DND-41 (cell line): ENCODE data around the gene ADM2.

Experiments used
- ATAC-seq: fragments of 200-7000 bp; cut with Tn5 transposase; 3 replicates; pipeline ENCODE4 v1.9.1; 2021; ENCODE audit warnings: low read depth; ENCODE audit not compliant: insufficient read depth
- DNase-seq: peaks from one replicate; pipeline ENCODE4 v3.0.0-alpha.2; 2020
- H2AFZ ChIP-seq: 2 replicates; pipeline ENCODE4 v1.6.0; 2012; ENCODE audit warnings: low read depth, low read length
- H3K27ac ChIP-seq: 2 replicates; pipeline ENCODE4 v1.5.1; 2012; ENCODE audit warnings: low read length, inconsistent platforms
- H3K27me3 ChIP-seq: fragments of 200-600 bp; sonication (generic); 2 replicates; pipeline ENCODE4 v1.6.0; 2012; ENCODE audit warnings: low read length, mild to moderate bottlenecking, inconsistent platforms; ENCODE audit not compliant: insufficient read depth, poor library complexity
- H3K36me3 ChIP-seq: 2 replicates; pipeline ENCODE4 v1.5.1; 2012; ENCODE audit warnings: low read length, inconsistent platforms; ENCODE audit not compliant: insufficient read depth
- H3K4me1 ChIP-seq: 2 replicates; pipeline ENCODE4 v1.5.1; 2012; ENCODE audit warnings: mild to moderate bottlenecking, low read length; ENCODE audit not compliant: insufficient read depth
- H3K4me2 ChIP-seq: 2 replicates; pipeline ENCODE4 v1.6.0; 2012; ENCODE audit warnings: mild to moderate bottlenecking, moderate library complexity, low read length, inconsistent platforms; ENCODE audit not compliant: insufficient read depth
- H3K4me3 ChIP-seq, 2 experiments: fragments of 200-600 bp in 1 of 2; shearing (Covaris generic) in 1 of 2; 2 replicates each; pipeline ENCODE4 v1.5.1; 2012 to 2016; ENCODE audit warnings: inconsistent platforms in 2 of 2, low read length in 2 of 2, mild to moderate bottlenecking in 2 of 2, low read depth in 1 of 2, moderate library complexity in 1 of 2
- H3K79me2 ChIP-seq: 2 replicates; pipeline ENCODE4 v1.6.0; 2012; ENCODE audit warnings: low read length, inconsistent platforms; ENCODE audit not compliant: insufficient read depth
- H3K9ac ChIP-seq: 2 replicates; pipeline ENCODE4 v1.6.0; 2012; ENCODE audit warnings: low read depth, mild to moderate bottlenecking, inconsistent platforms, low read length, moderate library complexity
- H3K9me3 ChIP-seq: 2 replicates; pipeline ENCODE4 v1.5.1; 2012; ENCODE audit warnings: low read length, moderate library complexity, mild to moderate bottlenecking, inconsistent platforms; ENCODE audit not compliant: insufficient read depth, severe bottlenecking
- H4K20me1 ChIP-seq: 2 replicates; pipeline ENCODE4 v1.6.0; 2012; ENCODE audit warnings: low read length; ENCODE audit not compliant: insufficient read depth
- EZH2 ChIP-seq: IDR thresholded peaks from 3 replicates; pipeline ENCODE4 v1.6.1; 2012; ENCODE audit warnings: borderline replicate concordance, low read depth, mild to moderate bottlenecking, moderate library complexity, low read length, inconsistent platforms; ENCODE audit not compliant: severe bottlenecking
- TF ChIP-seq, protein P1 (sequence below): IDR thresholded peaks from 2 replicates; pipeline ENCODE4 v1.5.1; 2012; ENCODE audit warnings: borderline replicate concordance, low read length, moderate library complexity, mild to moderate bottlenecking; ENCODE audit not compliant: poor library complexity, severe bottlenecking; ENCODE audit errors: extremely low read depth

The ADM2 gene

GRCh38 chr22:50439871-50440331 is 41.4 kb upstream of the ADM2 start:
- Histone ChIP-seq H3K4me1 (no peaks in the 10 kb centered on the region), H3K36me3 (peaks cover 85% of the 10 kb centered on the region)
- TF ChIP-seq, protein P1, sequence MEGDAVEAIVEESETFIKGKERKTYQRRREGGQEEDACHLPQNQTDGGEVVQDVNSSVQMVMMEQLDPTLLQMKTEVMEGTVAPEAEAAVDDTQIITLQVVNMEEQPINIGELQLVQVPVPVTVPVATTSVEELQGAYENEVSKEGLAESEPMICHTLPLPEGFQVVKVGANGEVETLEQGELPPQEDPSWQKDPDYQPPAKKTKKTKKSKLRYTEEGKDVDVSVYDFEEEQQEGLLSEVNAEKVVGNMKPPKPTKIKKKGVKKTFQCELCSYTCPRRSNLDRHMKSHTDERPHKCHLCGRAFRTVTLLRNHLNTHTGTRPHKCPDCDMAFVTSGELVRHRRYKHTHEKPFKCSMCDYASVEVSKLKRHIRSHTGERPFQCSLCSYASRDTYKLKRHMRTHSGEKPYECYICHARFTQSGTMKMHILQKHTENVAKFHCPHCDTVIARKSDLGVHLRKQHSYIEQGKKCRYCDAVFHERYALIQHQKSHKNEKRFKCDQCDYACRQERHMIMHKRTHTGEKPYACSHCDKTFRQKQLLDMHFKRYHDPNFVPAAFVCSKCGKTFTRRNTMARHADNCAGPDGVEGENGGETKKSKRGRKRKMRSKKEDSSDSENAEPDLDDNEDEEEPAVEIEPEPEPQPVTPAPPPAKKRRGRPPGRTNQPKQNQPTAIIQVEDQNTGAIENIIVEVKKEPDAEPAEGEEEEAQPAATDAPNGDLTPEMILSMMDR, result no peak
- TF ChIP-seq EZH2, result no peak

GRCh38 chr22:50440544-50441249 is 40.6 kb upstream of the ADM2 start:
- Histone ChIP-seq H3K9ac (no peak overlapping the region), H3K4me2 (no peak overlapping the region), H3K27me3 (no peaks in the 10 kb centered on the region), H3K36me3 (peaks cover 85% of the 10 kb centered on the region), H3K9me3 (no peaks in the 10 kb centered on the region), H2AFZ (no peak overlapping the region), H3K79me2 (no peaks in the 10 kb centered on the region), H3K4me1 (peaks cover 3% of the 10 kb centered on the region; the same call in 1 of the 2 replicates), H3K4me3 (no peak overlapping the region), H4K20me1 (peaks cover 37% of the 10 kb centered on the region), H3K27ac (no peak overlapping the region)
- DNase-seq, result no peak
- no peak for ATAC-seq
- TF ChIP-seq, protein P1, result no peak
- no peak for TF ChIP-seq EZH2

More at GRCh38 chr22:50439871-50440331, 41.4 kb upstream of the ADM2 start:
- H3K4me2 ChIP-seq, result no peak overlapping the region
- H3K9me3 ChIP-seq, result no peaks in the 10 kb centered on the region
- H3K27ac ChIP-seq, result no peak overlapping the region
- no peak overlapping the region for H2AFZ ChIP-seq
- no peak for ATAC-seq
- peaks cover 33% of the 10 kb centered on the region for H4K20me1 ChIP-seq
- DNase-seq, result no peak
- H3K27me3 ChIP-seq, result no peaks in the 10 kb centered on the region
- no peak overlapping the region for H3K9ac ChIP-seq
- no peak overlapping the region for H3K4me3 ChIP-seq
- no peaks in the 10 kb centered on the region for H3K79me2 ChIP-seq

DNA sequence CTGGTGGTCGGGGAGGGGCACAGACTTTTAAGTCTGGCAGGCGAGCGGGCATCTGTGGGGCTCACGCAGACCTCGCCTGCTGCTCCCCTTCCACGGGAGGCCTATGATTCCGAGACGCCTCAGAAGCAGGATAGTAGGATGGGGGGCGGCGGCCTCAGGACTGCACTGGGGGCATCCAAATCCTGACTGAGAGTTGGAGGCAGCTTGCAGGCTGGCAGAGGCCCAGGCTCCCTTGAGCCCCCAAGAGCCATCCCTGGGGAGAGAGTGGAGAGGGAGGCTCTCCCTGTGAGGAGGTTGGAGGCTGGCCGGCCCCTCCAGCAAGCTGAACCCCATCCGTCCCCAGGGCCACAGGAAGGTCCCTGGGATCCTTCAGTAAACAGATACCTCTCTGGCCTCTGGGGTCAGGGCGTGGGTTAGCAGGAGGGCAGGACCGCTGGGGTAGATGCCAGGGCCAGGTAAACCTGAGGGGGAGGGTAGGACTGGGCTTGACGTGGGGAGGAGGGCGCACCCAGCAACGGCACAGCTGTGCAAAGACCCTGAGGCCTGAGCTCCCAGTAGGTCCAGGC is 39.8 kb upstream of the ADM2 start:
- peaks cover 85% of the 10 kb centered on the region for H3K36me3 ChIP-seq
- no peak for TF ChIP-seq EZH2
- TF ChIP-seq, protein P1, result no peak
- no peaks in the 10 kb centered on the region for H3K79me2 ChIP-seq
- H3K9me3 ChIP-seq, result no peaks in the 10 kb centered on the region
- no peak overlapping the region; the same call in 1 of the 2 replicates for H3K27ac ChIP-seq
- H2AFZ ChIP-seq, result no peak overlapping the region
- peaks cover 45% of the 10 kb centered on the region for H4K20me1 ChIP-seq
- DNase-seq (no peak), ATAC-seq (no peak)
- H3K9ac ChIP-seq, result no peak overlapping the region
- H3K4me3 ChIP-seq, result no peak overlapping the region
- H3K27me3 ChIP-seq, result no peaks in the 10 kb centered on the region
- no peak overlapping the region for H3K4me2 ChIP-seq
- H3K4me1 ChIP-seq, result peaks cover 5% of the 10 kb centered on the region; the same call in 1 of the 2 replicates
